Thyroid gland (tissue), 4 donors: Measurements from ENCODE around the gene CCDC88A.

Source experiments
- CTCF ChIP-seq, 6 experiments: fragments of 200-600 bp in 3 of 6; fragments of 450-650 bp in 3 of 6; sonication (generic) in 3 of 6; IDR thresholded peaks; one replicate each; pipeline ENCODE4 v1.5.1; 2016 to 2019; ENCODE audit warnings: antibody characterized with exemption in 6 of 6, mild to moderate bottlenecking in 2 of 6, inconsistent platforms in 1 of 6, moderate library complexity in 1 of 6
- POLR2A ChIP-seq, 2 donors: fragments of 450-650 bp; IDR thresholded peaks; one replicate each; pipeline ENCODE4 v1.6.1; 2017; ENCODE audit warnings: antibody characterized with exemption in 2 of 2, mild to moderate bottlenecking in 2 of 2, moderate library complexity in 1 of 2

- TF ChIP-seq CTCF (IDR thresholded peaks at IDR 0.05) (no peak), POLR2A (IDR thresholded peaks at IDR 0.05) (no peak)
These were observed 64.2 kb downstream of the CCDC88A start for GRCh38 chr2:55355451-55355850.
